ENCODE measurements around the gene STIM2.

STIM2 gene

DNA sequence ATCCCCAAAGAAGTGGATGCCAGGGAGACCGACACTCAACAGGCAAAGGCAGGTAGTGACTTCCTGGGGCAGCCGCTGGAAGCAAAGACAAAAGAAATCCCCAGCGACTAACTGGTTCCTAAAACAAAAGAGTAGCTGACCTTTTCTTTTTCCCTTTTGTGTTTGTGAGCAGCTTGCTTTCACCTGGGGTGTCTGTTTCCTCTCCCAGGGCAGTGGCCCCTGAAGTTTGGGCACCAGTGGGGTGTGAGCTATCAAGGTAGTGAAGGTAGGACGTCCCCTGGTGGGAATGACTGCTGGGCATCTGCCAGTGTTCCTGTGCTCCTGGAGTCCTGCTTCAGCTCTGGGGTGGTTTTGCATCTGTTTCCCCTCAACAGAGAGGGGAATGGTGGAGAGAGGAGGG, 41.6 kb upstream of the STIM2 start:
- Histone ChIP-seq H3K9me2 (replicated peaks; ENCODE audit: low read depth, low read length) (no peaks in the 10 kb centered on the region), H3K4me2 (ENCODE audit: low read depth, low read length, poor library complexity, severe bottlenecking) (no peak overlapping the region), H4K20me1 (ENCODE audit: insufficient read depth, low read length, poor library complexity, severe bottlenecking) (no peaks in the 10 kb centered on the region), H3K9me3 (ENCODE audit: insufficient read depth, low read depth, low read length) (peaks cover 10% of the 10 kb centered on the region; the same call in 1 of the 2 replicates), H2AFZ (ENCODE audit: low read length) (no peak overlapping the region), H3K27me3 (ENCODE audit: insufficient read depth, low read length, poor library complexity, severe bottlenecking) (peaks cover 41% of the 10 kb centered on the region), H3K9ac (ENCODE audit: low read depth, low read length, poor library complexity, severe bottlenecking) (no peak overlapping the region), H3K79me2 (ENCODE audit: insufficient read depth, low read length) (no peaks in the 10 kb centered on the region), H3F3A (ENCODE audit: low read depth) (no peaks in the 10 kb centered on the region), H3K36me3 (ENCODE audit: insufficient read depth, low read length) (no peaks in the 10 kb centered on the region), H3K4me1 (ENCODE audit: insufficient read depth, low read length, poor library complexity, severe bottlenecking) (peaks cover 12% of the 10 kb centered on the region), H3K4me3 (ENCODE audit: low read length, poor library complexity, severe bottlenecking) (no peak overlapping the region)
- no peak for TF ChIP-seq EZH2phosphoT487 (IDR thresholded peaks at IDR 0.05; ENCODE audit: borderline replicate concordance)
- TF ChIP-seq, protein P1, sequence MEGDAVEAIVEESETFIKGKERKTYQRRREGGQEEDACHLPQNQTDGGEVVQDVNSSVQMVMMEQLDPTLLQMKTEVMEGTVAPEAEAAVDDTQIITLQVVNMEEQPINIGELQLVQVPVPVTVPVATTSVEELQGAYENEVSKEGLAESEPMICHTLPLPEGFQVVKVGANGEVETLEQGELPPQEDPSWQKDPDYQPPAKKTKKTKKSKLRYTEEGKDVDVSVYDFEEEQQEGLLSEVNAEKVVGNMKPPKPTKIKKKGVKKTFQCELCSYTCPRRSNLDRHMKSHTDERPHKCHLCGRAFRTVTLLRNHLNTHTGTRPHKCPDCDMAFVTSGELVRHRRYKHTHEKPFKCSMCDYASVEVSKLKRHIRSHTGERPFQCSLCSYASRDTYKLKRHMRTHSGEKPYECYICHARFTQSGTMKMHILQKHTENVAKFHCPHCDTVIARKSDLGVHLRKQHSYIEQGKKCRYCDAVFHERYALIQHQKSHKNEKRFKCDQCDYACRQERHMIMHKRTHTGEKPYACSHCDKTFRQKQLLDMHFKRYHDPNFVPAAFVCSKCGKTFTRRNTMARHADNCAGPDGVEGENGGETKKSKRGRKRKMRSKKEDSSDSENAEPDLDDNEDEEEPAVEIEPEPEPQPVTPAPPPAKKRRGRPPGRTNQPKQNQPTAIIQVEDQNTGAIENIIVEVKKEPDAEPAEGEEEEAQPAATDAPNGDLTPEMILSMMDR (conservative IDR thresholded peaks at IDR 0.05; ENCODE audit: low read length), result no peak

DNA sequence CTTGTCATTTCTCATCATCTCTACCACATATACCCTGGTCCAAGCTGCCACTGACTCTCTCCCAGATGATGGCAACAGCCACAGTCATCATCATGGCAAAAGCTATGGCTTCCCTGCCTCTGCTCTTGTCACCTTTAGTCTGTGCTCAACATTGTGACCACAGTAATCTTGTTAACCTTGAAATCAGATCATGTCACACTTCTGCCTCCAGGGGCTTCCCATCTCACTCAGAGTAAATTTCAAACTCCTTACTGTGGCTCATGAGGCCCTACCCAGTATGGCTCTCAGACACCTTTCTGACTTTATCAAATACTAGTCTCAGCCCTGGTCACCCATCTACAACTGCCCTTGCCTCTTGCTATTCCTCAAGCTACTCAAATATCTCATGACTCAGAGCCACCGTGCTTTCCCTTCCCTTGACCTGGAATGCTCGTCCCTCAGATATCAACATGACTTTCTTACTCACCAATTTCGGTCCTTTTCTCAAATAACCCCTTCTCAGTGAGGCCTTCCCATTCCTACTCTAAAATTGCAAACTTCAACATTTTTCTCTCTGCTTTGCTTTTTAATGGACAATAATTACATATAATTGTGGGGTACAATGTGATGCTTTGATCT, 41.1 kb upstream of the STIM2 start:
- Histone ChIP-seq H3K27me3 (ENCODE audit: insufficient read depth, low read length, poor library complexity, severe bottlenecking) (peaks cover 47% of the 10 kb centered on the region), H3F3A (ENCODE audit: low read depth) (no peaks in the 10 kb centered on the region), H2AFZ (ENCODE audit: low read length) (no peak overlapping the region), H3K9me3 (ENCODE audit: insufficient read depth, low read depth, low read length) (peaks cover 11% of the 10 kb centered on the region; the same call in 1 of the 2 replicates), H3K4me2 (ENCODE audit: low read depth, low read length, poor library complexity, severe bottlenecking) (no peak overlapping the region), H3K79me2 (ENCODE audit: insufficient read depth, low read length) (no peaks in the 10 kb centered on the region), H3K9me2 (replicated peaks; ENCODE audit: low read depth, low read length) (no peaks in the 10 kb centered on the region), H3K36me3 (ENCODE audit: insufficient read depth, low read length) (no peaks in the 10 kb centered on the region), H3K4me1 (ENCODE audit: insufficient read depth, low read length, poor library complexity, severe bottlenecking) (peaks cover 12% of the 10 kb centered on the region), H3K9ac (ENCODE audit: low read depth, low read length, poor library complexity, severe bottlenecking) (no peak overlapping the region), H3K4me3 (ENCODE audit: low read length, poor library complexity, severe bottlenecking) (no peak overlapping the region), H4K20me1 (ENCODE audit: insufficient read depth, low read length, poor library complexity, severe bottlenecking) (no peaks in the 10 kb centered on the region)
- no peak for TF ChIP-seq EZH2phosphoT487 (IDR thresholded peaks at IDR 0.05; ENCODE audit: borderline replicate concordance)
- TF ChIP-seq, protein P1 (conservative IDR thresholded peaks at IDR 0.05; ENCODE audit: low read length), result no peak

DNA sequence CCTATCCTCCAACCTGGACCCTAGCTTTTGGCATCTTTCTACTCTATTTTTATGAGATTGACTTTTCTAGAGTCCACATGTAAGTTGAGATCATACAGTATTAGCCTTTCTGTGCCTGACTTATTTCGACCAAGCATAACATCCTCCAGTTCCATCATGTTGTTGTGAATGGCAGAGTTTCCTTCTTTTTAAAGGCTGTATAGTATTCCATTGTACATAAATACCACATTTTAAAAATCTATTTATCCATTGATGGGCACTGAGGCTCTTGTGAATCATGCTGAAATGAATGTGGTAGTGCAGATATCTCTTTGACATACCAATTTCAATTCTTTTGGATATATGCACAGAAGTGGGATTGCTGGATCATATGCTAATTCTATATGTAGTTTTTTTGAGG, 40.3 kb upstream of the STIM2 start:
- Histone ChIP-seq H4K20me1 (ENCODE audit: insufficient read depth, low read length, poor library complexity, severe bottlenecking) (no peaks in the 10 kb centered on the region), H3K4me3 (ENCODE audit: low read length, poor library complexity, severe bottlenecking) (no peak overlapping the region), H2AFZ (ENCODE audit: low read length) (no peak overlapping the region), H3F3A (ENCODE audit: low read depth) (no peaks in the 10 kb centered on the region), H3K4me1 (ENCODE audit: insufficient read depth, low read length, poor library complexity, severe bottlenecking) (peaks cover 12% of the 10 kb centered on the region), H3K9ac (ENCODE audit: low read depth, low read length, poor library complexity, severe bottlenecking) (no peak overlapping the region), H3K9me2 (replicated peaks; ENCODE audit: low read depth, low read length) (no peaks in the 10 kb centered on the region), H3K4me2 (ENCODE audit: low read depth, low read length, poor library complexity, severe bottlenecking) (no peak overlapping the region), H3K27me3 (ENCODE audit: insufficient read depth, low read length, poor library complexity, severe bottlenecking) (peaks cover 54% of the 10 kb centered on the region), H3K9me3 (ENCODE audit: insufficient read depth, low read depth, low read length) (peaks cover 11% of the 10 kb centered on the region; the same call in 1 of the 2 replicates), H3K79me2 (ENCODE audit: insufficient read depth, low read length) (no peaks in the 10 kb centered on the region), H3K36me3 (ENCODE audit: insufficient read depth, low read length) (no peaks in the 10 kb centered on the region)
- no peak for TF ChIP-seq EZH2phosphoT487 (IDR thresholded peaks at IDR 0.05; ENCODE audit: borderline replicate concordance)
- TF ChIP-seq, protein P1 (conservative IDR thresholded peaks at IDR 0.05; ENCODE audit: low read length), result no peak
